ENCODE data around the gene RASA3. TPM values are rescaled to one million over a fixed set of nuclear protein-coding genes. Genes with fewer than 3 reads are reported as not detected.

The RASA3 gene
- total RNA-seq, 4 donors from 2014 or later, result 25.0 to 43.1 (median 30.2) TPM

DNA sequence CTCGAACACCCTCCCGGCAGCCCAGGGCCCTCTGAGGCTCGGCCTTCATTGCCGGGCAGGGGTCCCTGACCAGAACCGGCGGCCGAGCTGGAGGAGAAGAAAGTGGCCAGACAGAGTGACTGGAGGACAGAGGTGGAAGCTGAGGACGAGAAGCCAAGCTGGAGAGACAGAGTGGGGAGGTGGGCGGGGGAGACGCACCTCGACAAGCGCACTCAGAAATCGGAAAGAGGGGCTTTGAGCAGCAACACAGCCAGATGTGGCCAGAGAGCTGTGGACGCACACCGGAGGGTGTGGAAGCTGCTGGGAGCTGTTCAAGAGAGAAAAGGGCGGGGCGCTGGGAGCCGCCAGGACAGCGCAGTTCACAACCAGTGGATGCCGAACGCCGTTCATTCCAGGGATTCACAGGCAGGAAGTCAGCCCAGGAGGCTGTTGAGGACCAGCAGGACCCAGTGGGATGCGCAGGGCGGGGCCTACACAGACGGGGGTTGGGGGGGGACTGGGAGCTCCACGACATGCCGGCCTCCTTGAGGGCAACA, 130.3 kb downstream of the RASA3 start:
- Histone ChIP-seq H3K4me3 (no peak overlapping the region), H3K27me3 (no peaks in the 10 kb centered on the region), H3K27ac (no peak overlapping the region), H3K4me1 (peaks cover 0 to 18% (median 6%) of the 10 kb centered on the region in 3 donors), H3K9me3 (no peaks in the 10 kb centered on the region), H3K36me3 (peaks cover 0 to 68% of the 10 kb centered on the region in 2 donors)
- ATAC-seq, result peak; percentile 44
- no peak for TF ChIP-seq EP300 (IDR thresholded peaks at IDR 0.05)
- TF ChIP-seq POLR2A (IDR thresholded peaks at IDR 0.05), result no peak
- no peak for TF ChIP-seq POLR2AphosphoS5 (IDR thresholded peaks at IDR 0.05)
- TF ChIP-seq, protein P1, sequence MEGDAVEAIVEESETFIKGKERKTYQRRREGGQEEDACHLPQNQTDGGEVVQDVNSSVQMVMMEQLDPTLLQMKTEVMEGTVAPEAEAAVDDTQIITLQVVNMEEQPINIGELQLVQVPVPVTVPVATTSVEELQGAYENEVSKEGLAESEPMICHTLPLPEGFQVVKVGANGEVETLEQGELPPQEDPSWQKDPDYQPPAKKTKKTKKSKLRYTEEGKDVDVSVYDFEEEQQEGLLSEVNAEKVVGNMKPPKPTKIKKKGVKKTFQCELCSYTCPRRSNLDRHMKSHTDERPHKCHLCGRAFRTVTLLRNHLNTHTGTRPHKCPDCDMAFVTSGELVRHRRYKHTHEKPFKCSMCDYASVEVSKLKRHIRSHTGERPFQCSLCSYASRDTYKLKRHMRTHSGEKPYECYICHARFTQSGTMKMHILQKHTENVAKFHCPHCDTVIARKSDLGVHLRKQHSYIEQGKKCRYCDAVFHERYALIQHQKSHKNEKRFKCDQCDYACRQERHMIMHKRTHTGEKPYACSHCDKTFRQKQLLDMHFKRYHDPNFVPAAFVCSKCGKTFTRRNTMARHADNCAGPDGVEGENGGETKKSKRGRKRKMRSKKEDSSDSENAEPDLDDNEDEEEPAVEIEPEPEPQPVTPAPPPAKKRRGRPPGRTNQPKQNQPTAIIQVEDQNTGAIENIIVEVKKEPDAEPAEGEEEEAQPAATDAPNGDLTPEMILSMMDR (IDR thresholded peaks at IDR 0.05), result no peak
- 72 to 79% methylated on average over 4 of the region's 27 CpGs for WGBS, 2 donors (ENCODE audit: low coverage in 1 of 2)

DNA sequence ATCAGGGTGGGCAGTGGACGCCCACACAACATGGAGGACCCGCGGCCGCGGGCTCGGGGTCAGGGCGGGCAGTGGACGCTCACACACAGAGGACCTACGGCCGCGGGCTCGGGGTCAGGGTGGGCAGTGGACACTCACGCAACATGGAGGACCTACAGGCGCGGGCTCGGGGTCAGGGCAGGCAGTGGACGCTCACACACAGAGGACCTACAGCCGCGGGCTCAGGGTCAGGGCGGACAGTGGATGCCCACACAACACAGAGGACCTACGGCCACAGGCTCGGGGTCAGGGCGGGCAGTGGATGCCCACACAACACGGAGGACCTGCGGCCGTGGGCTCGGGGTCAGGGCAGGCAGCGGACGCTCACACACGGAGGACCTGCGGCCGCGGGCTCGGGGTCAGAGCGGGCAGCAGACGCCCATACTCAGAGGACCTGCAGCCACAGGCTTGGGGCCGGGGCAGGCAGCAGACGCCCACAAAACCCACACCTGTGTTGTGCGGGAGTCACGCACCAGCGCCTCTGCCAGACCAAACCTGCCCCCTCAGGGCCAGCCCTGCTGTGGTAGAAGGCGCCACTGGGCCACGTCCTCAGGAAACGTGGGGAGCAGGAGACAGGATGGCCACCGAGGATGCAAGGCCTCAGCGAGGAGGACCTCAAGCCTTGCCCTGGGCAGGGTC, 131.0 kb downstream of the RASA3 start:
- H3K4me3 ChIP-seq, result no peak overlapping the region
- ATAC-seq, result no peak
- no peak overlapping the region for H3K27ac ChIP-seq
- TF ChIP-seq POLR2A (IDR thresholded peaks at IDR 0.05), result no peak
- TF ChIP-seq, protein P1 (IDR thresholded peaks at IDR 0.05), result no peak
- no peak for TF ChIP-seq EP300 (IDR thresholded peaks at IDR 0.05)
- TF ChIP-seq POLR2AphosphoS5 (IDR thresholded peaks at IDR 0.05), result no peak
- H3K4me1 ChIP-seq, result peaks cover 0 to 18% (median 6%) of the 10 kb centered on the region in 3 donors
- H3K27me3 ChIP-seq, result no peaks in the 10 kb centered on the region
- H3K36me3 ChIP-seq, result peaks cover 0 to 75% of the 10 kb centered on the region in 2 donors
- no peaks in the 10 kb centered on the region for H3K9me3 ChIP-seq
- 88% methylated on average over 10 of the region's 46 CpGs; no CpG with 5 or more reads in 1 of the 2 donors for WGBS, 2 donors (ENCODE audit: low coverage in 1 of 2)

DNA sequence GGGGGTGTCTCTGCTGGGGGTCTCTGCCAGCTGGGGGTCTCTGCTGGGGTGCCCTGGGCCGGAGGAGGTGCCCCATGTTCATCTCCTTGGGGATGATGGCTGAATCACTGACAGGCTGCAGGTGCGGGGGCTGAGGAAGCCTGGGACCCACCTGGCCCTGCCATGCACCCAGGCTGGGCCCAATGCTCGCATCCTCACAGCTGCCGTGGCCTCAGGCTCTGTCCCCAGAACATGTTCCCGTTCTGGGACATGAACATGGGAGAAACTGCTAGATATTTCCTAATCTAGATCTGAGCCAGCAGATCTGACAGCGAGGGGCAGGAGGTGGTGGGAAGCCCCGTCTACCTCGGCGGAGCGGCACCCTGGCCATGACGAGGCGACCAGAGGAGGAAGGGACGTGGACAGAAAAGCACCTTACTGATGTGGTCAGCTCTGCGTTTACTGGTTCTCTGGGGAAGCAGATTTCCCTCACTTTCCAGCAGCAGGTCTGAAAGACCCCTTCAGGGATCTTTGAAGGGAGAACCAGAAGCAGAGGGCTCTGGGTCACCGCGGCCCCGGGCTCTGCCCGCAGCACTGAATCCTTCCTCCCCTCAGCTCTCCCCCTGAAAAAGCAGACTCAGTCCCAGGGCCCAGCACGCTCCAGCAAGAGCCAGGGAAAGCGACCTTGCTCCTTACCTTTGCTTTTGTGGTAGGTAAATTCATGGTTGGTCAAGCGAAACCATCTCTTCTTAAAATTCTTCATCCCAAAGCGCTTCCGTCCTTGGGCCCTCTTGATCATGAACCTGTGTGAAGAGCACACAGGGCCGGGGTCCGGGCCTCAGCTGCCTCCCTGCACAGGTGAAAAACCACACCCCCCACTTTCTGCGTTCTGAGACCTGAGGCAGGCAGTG, 132.0 kb downstream of the RASA3 start:
- no peaks in the 10 kb centered on the region for H3K27me3 ChIP-seq
- ATAC-seq, result no peak
- H3K4me1 ChIP-seq, result peaks cover 0 to 18% (median 6%) of the 10 kb centered on the region in 3 donors
- H3K9me3 ChIP-seq, result no peaks in the 10 kb centered on the region
- 80 to 100% methylated on average over 1 of the region's 26 CpGs for WGBS, 2 donors (ENCODE audit: low coverage in 1 of 2)
- TF ChIP-seq POLR2A (IDR thresholded peaks at IDR 0.05), result no peak
- no peak for TF ChIP-seq EP300 (IDR thresholded peaks at IDR 0.05)
- TF ChIP-seq, protein P1 (IDR thresholded peaks at IDR 0.05), result no peak
- no peak for TF ChIP-seq POLR2AphosphoS5 (IDR thresholded peaks at IDR 0.05)
- H3K36me3 ChIP-seq, result peaks cover 0 to 81% of the 10 kb centered on the region in 2 donors
- no peak overlapping the region for H3K27ac ChIP-seq
- H3K4me3 ChIP-seq, result no peak overlapping the region

DNA sequence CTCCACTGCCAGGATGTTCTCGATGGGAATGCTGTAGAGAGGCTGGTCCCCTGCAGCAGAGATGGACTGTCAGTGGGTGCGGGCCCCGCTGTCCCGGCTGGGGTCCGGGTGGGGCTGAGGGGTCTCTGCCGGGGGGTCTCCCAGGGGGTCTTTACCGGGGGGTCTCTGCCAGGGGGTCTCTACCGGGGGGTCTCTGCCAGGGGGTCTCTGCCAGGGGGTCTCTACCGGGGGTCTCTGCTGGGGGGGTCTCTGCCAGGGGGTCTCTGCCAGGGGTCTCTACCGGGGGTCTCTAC, 132.9 kb downstream of the RASA3 start:
- Histone ChIP-seq H3K27ac (peak overlapping the region in 1 of 4 donors; percentile 54), H3K4me3 (no peak overlapping the region), H3K9me3 (no peaks in the 10 kb centered on the region), H3K27me3 (no peaks in the 10 kb centered on the region), H3K36me3 (peaks cover 0 to 83% of the 10 kb centered on the region in 2 donors), H3K4me1 (peaks cover 0 to 18% (median 6%) of the 10 kb centered on the region in 3 donors)
- WGBS, 2 donors (ENCODE audit: low coverage in 1 of 2), result 63% methylated on average over 2 of the region's 10 CpGs; no CpG with 5 or more reads in 1 of the 2 donors
- ATAC-seq, result no peak
- no peak for TF ChIP-seq POLR2A (IDR thresholded peaks at IDR 0.05)
- no peak for TF ChIP-seq EP300 (IDR thresholded peaks at IDR 0.05)
- TF ChIP-seq POLR2AphosphoS5 (IDR thresholded peaks at IDR 0.05), result no peak
- TF ChIP-seq, protein P1 (IDR thresholded peaks at IDR 0.05), result no peak

All from gastroesophageal sphincter (tissue), 4 donors.